Measurements from ENCODE around the gene MAST4.

The MAST4 gene

DNA sequence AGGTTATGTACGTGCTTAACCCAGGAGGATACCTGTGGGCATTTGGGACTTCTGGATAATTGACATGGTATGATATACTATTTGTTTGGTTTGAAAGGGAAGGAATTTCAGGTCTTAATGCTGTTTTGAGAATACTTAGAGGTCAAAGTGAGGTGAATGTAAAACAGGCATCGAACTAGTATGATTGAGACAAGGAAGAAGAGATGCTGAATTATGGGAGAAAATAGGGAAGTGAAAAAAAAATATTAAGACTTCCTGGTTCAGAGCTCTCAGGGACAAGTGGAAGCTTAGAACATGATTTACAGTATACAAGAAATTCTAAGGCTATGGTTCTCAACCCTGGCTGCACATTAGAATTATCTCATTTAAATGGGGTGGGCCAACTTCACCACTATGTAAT is 485.1 kb downstream of the MAST4 start:
- DNase-seq (ENCODE audit: low read depth in 2 of 2) = no peak

DNA sequence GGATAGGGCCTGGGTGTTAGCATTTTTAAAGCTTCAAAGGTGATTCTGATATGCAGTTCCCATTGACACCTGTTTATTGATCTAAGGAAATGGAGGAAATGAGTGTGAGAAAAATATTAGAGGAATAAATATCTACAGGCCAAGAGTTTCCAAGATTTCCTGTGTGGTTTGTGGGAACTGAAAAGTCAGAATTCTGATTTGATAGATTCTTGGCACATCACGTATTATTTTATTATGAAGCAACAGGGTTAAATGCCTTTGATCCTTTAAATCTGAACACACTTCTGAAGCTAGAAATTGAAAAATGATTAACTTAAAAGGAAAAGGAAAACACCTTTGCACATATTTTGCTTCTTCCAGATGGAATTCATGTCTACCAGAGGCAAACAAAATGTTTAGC is 486.7 kb downstream of the MAST4 start:
- no peak for DNase-seq (ENCODE audit: low read depth in 2 of 2)

DNA sequence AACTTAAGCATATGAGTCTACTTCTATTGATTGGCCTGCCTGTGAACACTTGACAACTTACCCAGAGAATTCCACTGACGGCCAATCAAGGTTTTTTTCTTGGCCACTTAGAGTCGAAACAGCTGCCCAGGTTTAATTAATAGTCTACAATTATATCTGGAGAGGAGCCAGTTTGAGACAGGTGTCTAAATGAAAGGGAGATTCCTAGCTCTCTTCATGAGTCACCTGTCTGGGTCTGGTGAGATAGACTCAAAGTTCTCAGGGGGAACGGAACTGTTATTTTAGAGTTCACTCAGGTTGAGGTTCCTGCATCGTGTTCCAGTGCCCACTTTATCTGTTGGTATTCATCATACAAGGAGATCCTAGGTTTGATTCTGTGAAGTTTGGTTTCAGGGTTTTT is 489.4 kb downstream of the MAST4 start:
- no peak for DNase-seq (ENCODE audit: low read depth in 2 of 2)

DNA sequence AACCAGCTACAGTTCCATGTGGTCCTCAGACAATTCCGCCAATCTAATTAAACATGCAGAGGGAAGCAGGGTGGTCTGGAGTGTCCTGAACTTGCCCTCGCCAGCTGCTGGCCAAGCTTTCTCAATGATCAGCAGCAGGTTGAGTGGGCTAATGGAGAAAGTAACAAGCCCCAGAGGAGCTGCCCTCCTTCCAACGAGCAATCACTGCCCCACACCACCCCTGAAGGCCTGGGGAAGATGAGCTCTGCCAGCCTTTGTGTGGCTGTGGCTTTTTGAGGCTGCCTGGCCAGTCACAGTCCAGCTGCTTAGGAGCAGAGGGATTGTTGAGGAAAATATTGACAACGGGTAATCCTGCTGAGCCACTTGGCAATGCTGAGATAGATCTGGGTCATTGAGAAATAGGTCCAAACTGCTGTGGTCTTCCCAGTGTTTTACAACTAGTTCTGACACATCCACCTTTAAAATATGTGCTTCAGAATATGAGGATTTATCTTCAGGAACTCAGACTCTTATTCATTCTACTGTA is 493.1 kb downstream of the MAST4 start:
- no peak for DNase-seq (ENCODE audit: low read depth in 2 of 2)

DNA sequence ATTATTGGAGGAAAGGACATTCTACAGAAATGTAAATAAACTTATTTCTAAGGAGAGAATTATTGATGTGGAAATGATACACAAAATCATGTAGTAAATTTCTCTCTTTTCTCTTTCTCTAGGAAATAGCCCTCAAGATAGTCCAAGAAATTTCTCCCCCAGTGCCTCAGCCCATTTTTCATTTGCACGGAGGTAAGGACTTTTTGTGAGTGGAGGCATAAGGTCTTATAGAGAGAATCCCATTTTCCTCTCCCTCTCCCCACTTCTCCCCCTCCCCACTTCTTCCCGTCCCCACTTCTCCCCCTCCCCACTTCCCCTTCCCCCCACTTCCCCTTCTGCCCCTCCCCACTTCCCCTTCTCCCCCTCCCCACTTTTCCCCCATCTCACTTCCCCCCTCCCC is 493.8 kb downstream of the MAST4 start:
- no peak for DNase-seq (ENCODE audit: low read depth in 2 of 2)

DNA sequence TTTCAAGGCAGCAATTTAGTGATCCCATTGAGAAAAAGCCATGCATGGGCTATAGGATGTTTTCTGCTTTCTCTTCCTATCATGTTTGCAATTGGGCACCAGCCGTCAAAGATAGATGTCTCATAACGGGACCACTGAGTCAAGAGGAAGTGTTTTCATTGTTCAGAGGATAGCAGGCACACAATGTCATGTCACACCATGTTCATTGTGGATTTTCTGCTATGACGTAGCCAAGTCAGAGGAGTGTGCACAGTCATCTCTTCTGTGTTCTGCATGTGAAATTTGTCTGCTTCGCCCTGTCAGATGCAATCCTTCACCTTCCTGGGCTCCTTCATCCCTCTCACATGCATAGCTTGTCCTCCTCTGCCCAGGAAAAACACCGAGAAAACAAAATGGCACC is 494.4 kb downstream of the MAST4 start:
- DNase-seq (ENCODE audit: low read depth in 2 of 2) = no peak

DNA sequence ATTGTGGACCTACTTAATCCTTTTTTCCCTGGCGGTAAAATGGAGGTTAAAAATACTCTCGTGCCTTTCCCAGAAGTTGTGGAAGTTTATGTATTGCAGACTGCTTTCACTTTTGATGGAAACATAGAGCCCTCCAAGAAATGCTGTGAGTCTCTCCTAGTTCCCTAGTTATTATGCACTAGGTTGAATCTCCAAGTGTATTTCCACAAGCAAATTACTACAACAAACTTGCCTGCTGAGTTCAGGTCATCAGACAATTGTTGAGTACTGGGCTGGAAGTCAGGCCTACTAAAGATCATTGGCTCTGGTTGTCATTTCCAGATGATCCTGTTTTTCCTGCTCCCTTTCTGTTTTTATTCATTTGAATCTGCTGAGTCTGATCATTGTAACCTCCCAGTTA is 496.3 kb downstream of the MAST4 start:
- DNase-seq (ENCODE audit: low read depth in 2 of 2) = no peak

DNA sequence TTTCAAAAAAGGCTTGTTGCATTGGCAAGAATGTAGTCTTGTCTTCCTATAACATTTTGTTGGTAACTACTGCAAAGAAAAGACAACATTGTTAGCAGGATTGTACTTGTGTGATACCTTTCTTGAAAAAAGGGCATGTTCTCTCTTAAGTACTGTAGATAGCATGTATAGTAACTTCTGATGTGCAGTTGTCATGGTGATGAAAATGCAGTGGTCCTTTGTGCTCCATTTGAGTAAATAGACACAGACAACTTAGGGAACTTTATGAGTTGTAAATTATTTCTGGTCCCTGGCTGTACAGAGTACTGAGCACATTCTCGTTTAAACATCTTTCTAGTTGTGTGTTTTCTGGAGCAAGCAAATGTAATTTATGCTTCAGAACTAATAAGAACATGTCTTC is 497.1 kb downstream of the MAST4 start:
- no peak for DNase-seq (ENCODE audit: low read depth in 2 of 2)

DNA sequence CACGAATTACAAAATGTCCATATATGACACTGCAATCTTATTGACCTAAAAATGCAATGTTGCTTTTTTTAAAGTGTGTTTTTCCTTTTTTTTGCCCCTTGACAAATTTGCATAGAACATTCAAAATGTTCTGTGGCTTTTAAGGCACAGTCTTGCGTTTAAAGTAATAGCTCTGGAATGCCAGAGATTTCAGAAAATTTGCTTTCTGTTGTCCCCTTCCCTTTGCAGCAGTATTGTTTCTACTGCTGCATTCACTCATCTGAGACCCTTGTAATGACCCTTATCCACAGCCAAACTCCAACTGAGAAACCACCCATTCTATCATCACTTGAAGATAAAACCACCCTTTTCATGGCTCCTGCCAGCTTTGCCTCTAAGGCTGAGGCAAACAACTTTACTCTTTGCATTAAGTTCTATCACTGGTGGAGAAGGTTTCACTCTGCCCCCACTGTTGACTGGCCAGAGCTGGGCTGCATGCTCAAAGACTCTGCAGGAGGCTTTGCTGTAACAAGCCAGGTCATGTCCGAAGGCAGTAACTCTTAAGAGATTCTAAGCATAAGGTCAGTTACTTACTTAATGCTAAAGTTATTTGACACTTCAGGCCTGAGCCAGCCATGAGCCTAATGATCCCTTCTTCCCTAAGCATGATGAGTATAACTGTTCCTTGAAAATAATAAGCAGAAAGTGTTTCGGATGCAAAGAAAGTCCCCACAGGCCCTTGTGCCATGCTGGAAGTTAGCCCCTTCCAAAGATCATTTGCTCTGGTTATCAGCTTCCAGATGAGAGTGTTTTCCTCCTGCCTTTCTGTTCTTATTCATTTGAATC is 498.5 kb downstream of the MAST4 start:
- no peak for DNase-seq (ENCODE audit: low read depth in 2 of 2)

DNA sequence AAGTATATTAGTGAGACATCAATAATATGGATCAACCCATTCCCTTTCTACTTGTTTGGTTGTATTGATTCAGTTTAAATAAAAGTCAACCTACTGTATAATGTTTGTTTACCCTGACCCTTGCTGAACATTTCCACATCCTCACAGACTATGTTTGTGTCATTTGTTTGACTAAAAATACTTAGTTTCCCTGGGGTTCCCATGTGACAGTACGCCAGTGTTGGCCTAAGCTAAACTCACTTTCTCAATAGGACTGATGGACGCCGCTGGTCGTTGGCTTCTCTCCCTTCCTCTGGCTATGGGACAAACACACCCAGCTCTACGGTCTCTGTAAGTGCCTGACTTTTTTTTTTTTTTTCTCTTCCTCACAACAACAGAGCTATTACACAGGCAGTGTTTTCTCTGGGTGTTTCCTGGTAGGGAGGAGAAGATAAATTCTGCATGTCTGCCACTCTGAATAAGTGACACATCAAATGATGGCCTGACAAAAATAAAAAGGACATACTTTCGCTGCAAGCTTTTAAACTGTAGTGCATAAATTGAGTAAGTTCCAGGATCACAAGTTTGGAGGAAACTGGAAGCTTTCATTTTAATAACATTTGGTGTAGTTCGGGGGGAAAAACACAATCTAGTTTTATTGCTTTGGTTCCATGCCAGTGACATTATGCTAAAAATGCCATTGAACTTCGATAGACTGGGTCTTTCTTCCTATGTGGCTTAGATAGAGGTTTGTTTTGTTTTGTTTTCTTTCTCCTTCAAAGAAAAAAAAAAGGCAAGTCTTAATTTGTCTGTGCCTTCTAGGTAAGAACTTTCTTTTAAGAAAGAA is 499.4 kb downstream of the MAST4 start:
- no peak for DNase-seq (ENCODE audit: low read depth in 2 of 2)

DNA sequence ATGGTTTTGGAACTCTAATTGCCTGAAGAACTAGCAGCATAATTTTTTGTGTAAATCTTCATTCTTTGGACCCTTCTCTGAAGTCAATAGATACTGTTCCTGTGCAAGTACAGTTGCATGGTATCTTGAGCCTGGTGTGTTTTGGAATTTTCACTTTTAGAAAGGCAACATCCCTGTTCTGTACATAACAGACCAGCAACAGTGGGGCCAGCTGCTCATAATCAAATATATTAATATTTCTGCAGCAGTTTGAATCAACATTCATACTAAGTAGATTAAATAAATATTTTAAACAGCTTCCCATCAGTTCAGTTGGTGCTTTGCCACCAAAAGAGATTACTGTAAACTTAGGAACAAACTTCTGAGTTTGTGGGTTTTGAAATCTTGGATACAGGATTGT is 502.5 kb downstream of the MAST4 start:
- DNase-seq (ENCODE audit: low read depth in 2 of 2) = no peak

DNA sequence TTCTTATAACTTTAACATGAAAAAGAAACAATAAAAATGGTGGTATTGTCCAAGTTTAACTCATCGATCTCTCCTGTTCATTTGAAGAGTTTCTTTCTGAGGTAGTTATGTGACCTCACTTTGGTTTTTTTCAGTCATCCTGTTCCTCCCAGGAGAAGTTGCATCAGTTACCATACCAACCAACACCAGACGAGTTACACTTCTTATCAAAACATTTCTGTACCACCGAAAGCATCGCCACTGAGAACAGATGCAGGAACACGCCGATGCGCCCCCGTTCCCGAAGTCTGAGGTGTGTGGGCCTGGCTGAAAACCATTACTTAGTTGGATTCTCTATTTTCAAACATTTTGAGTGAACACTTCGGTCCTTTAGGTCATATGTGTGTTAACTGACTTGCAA is 504.1 kb downstream of the MAST4 start:
- DNase-seq (ENCODE audit: low read depth in 2 of 2) = no peak

DNA sequence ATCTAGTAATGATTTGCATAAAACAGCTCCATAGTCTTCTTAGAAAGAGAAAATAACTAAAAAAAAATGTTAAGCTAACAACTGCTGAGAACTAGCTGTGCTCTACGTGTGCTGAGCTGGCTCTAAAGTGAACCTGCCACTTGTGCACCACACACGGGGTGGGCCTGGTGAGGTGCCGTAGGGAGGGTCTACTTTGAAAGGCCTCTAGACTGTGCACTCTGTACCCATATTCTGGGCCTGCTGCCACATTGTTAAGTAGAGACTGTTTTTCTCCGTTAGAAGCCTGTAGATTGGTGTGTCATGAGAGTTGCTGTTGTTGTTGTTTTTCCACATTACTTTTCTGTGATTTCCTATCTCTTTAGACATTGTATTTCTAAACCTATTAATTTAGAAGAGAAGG is 506.5 kb downstream of the MAST4 start:
- no peak for DNase-seq (ENCODE audit: low read depth in 2 of 2)

DNA sequence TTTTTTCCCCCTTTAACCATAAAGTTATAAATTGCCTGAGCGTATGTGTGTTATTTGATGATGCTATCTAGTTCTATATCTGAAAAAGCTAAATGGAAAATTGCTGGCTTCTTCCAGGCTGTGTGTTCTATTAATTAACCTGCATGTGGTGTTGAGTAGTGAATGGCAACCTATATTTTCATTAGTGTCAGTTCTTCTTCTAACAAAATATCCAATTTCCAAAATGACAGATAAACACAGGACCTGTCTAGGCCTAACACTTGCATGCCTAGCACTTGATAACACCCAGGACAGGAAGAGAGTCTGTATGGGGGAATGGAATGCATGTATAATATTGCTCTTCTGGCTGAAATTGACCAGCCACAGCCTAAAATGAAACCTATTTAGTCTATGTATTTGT is 508.7 kb downstream of the MAST4 start:
- DNase-seq (ENCODE audit: low read depth in 2 of 2) = no peak

DNA sequence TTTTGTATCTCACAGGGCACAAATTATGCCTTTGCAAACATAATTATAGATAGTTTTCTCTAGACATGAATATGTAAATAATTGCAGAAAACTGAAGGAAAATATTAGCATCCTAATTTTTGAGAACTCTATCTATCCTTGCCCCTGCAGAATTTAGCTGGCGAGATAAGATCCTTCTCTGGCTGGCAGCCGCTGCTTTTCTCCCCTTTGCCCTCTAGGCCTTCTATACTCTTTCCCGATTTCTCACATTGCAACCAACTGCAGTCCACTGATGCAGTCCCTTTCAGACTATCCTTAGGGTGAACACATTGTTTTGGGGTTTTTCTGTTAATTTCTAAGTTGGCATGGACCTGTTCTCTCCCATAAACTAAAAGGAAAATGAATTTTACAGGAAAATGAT is 509.1 kb downstream of the MAST4 start:
- DNase-seq (ENCODE audit: low read depth in 2 of 2) = no peak

DNA sequence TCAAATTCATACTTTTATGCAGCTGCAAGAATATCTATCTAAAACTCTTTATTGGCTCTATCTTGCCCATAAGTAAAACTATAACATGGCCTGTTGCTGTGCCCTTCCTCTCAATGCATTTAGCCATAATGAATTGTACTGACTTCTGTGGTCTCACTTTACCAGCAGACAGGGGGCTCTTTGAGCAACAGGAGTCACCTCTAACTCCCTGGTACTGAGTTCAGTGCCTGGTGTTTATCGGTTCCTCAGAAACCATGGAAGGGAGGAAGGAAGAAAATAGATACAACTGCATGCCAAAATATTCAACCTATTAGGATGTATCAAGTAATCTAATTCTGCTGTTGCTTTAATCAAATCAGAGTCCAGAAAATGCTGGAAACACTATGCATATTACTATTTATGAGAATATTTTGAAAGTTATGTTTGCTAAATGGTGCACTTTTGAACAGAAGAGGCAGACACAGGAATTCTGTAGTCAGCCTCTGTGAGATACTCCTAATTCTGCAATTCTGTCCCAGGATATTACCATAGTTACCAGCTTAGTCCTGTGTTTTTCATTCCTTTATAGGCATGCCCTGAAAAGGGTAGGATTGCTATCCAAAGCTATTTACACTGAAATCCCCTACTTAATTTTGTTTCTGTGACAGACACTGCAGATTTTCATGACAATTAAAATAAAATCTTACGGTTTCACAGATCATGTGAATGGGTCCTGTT is 510.6 kb downstream of the MAST4 start:
- no peak for DNase-seq (ENCODE audit: low read depth in 2 of 2)

DNA sequence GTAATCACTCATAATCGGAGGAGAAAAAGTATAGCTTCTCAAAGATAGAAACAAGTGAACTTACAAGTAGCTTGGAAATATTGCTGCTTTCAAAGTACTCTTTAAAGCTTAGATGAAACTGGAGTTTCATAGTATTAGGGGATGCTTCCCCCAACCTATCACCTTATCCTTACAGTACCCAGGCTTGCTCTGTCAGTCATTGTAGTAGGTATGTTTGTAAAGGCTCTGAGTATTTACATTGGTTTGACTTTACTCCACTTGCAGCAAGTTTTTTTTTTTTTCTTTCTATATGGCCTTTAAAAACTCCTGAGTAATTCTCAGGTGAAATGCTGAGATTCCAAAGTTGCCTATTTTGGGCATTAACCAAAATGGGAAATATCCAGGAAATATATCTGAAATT is 515.6 kb downstream of the MAST4 start:
- DNase-seq (ENCODE audit: low read depth in 2 of 2) = no peak

DNA sequence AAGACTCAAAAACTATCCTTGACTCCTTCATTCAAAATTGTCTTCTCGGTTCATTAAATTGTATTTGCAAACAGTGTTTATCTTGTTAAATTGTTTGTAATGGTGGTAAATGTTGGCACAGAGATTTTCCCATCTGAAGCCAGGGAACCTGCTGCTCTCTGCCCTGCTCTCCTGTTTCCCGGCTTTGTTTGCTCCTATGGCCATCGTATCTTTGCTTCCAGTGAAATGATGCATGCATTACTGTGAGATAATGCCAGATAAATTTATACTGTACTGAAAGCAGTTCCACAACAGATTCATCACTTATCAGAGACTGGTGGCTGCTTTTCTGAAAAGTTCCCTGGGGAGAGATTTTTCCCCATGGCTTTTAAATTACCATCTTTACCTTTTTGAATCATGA is 519.1 kb downstream of the MAST4 start:
- no peak for DNase-seq (ENCODE audit: low read depth in 2 of 2)

DNA sequence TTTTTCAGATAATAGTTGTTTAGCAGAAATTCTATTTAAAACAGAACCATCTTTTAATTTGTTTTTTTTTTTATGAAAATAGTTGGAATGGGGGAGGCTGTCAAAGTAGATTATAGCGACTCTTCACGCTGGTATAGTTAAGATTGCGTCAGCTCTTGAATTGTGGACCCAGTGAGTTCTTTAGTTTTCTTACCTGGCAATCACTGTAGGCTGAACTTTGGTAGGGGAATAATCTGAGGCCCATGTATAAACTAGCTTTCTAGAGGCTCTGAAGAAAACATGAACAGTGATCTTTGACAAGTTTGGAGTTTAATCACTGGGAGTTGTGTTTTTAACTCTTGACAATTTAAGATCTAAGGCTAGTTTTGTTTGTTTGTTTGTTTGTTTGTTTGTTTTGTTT is 519.6 kb downstream of the MAST4 start:
- no peak for DNase-seq (ENCODE audit: low read depth in 2 of 2)

DNA sequence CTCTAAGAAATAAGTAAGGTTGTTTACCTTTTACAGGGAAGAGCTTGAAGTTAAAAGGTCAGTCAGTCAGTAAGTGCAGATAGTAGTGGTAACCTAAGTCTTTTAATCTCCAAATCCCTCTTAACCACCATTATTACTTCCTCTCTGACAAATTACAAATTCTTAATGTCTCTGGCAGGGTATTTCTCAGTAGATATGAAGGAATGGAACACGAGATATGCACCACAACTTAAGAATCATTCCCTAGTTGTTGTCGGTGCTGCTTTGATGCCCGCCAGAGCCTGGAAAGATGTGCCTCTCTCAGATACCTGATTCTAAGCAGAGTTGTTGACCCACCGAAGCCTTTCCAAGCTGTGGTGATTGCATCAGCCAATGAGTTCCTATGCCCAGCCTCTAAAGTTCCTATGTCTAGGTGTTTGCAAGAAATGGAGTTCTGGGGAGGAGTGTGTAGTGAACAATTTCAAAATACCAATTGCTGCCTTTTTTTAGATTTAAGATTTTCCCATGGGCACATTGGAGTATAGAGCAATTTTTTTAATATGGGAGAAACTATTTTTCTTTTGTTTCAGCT is 521.9 kb downstream of the MAST4 start:
- DNase-seq (ENCODE audit: low read depth in 2 of 2) = no peak

DNA sequence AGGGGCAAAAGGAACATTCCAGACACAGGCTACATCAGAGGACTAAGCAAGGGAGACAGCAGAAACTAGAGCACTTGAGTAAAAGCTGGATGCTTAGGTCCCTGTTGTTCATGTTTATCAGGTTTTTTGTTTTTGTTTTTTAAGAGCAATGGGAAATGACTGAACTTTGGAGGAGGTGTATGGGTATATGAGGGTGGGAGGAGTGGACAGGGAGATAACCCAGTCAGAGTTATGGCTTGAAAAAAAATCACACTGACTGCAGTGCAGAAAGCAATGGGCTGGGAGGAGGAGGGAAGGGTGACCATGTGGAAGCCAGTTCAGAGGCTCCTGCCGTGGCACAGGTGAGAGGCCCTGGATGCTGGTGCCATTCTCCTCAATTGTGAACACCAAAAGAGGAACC is 522.8 kb downstream of the MAST4 start:
- no peak for DNase-seq (ENCODE audit: low read depth in 2 of 2)

DNA sequence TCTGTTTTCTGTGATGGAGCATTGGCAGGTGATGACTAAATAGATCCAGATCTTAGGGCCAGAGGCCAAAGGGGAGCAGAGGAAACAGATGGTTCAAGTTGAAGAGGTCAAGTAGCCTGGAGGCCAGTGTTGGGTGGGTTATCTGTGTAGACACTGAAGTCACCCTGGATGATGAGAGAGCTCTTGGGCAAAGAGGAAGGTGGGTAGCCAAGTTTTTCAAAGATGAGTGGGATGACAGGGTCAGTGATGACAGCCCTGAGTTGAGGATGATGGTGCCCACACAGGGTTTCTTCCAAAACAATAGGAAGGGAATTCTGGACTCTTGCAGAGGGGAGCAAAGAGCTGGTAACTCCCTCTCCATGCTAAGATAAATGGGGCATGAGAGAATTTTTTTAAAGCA is 523.8 kb downstream of the MAST4 start:
- DNase-seq (ENCODE audit: low read depth in 2 of 2) = no peak
